Loucy (cell line): ENCODE data around the gene UTP20.

ENCODE experiments used
- H2AFZ ChIP-seq: fragments of 200-600 bp; sonication (generic); 2 replicates; pipeline ENCODE4 v1.6.0; 2016; ENCODE audit warnings: antibody characterized with exemption, mild to moderate bottlenecking, low read length, moderate library complexity
- H3F3A ChIP-seq: fragments of 200-600 bp; 2 replicates; pipeline ENCODE4 v1.6.0; 2016; ENCODE audit warnings: antibody characterized with exemption, low read depth, mild to moderate bottlenecking
- H3K27me3 ChIP-seq: fragments of 200-600 bp; sonication (generic); 2 replicates; pipeline ENCODE4 v1.6.1; 2014; ENCODE audit warnings: low read length, mild to moderate bottlenecking; ENCODE audit not compliant: insufficient read depth, poor library complexity, severe bottlenecking
- H3K36me3 ChIP-seq: fragments of 200-600 bp; sonication (generic); 2 replicates; pipeline ENCODE4 v1.6.1; 2016; ENCODE audit warnings: low read length; ENCODE audit not compliant: insufficient read depth
- H3K4me1 ChIP-seq: fragments of 200-600 bp; sonication (generic); 2 replicates; pipeline ENCODE4 v1.5.1; 2014; ENCODE audit warnings: low read length, mild to moderate bottlenecking; ENCODE audit not compliant: insufficient read depth, poor library complexity, severe bottlenecking
- H3K4me2 ChIP-seq: fragments of 200-600 bp; sonication (generic); 2 replicates; pipeline ENCODE4 v1.6.0; 2014; ENCODE audit warnings: antibody characterized with exemption, low read length, low read depth, mild to moderate bottlenecking; ENCODE audit not compliant: poor library complexity, severe bottlenecking
- H3K4me3 ChIP-seq: fragments of 200-600 bp; sonication (generic); 2 replicates; pipeline ENCODE4 v1.5.1; 2014; ENCODE audit warnings: low read length, mild to moderate bottlenecking, mixed read lengths; ENCODE audit not compliant: poor library complexity, severe bottlenecking
- H3K79me2 ChIP-seq: fragments of 200-600 bp; sonication (generic); 2 replicates; pipeline ENCODE4 v1.6.1; 2014; ENCODE audit warnings: low read length; ENCODE audit not compliant: insufficient read depth
- H3K9ac ChIP-seq: fragments of 200-600 bp; sonication (generic); 2 replicates; pipeline ENCODE4 v1.6.0; 2014; ENCODE audit warnings: mild to moderate bottlenecking, low read depth, low read length, moderate library complexity; ENCODE audit not compliant: poor library complexity, severe bottlenecking
- H3K9me2 ChIP-seq: fragments of 200-600 bp; sonication (generic); replicated peaks from 2 replicates; pipeline ENCODE4 v1.6.1; 2016; ENCODE audit warnings: low read depth, low read length, mixed read lengths
- H3K9me3 ChIP-seq: fragments of 200-600 bp; sonication (generic); 2 replicates; pipeline ENCODE4 v1.6.1; 2014; ENCODE audit warnings: mild to moderate bottlenecking, antibody characterized with exemption, low read length, low read depth; ENCODE audit not compliant: insufficient read depth
- H4K20me1 ChIP-seq: fragments of 200-600 bp; sonication (generic); 2 replicates; pipeline ENCODE4 v1.6.0; 2014; ENCODE audit warnings: antibody characterized with exemption, low read length, mild to moderate bottlenecking; ENCODE audit not compliant: insufficient read depth, poor library complexity, severe bottlenecking
- CTCF ChIP-seq: fragments of 200-600 bp; sonication (generic); conservative IDR thresholded peaks from 2 replicates; pipeline ENCODE4 v1.5.1; 2014; ENCODE audit warnings: mild to moderate bottlenecking, antibody characterized with exemption, low read length
- EZH2phosphoT487 ChIP-seq: fragments of 200-600 bp; IDR thresholded peaks from 2 replicates; pipeline ENCODE4 v1.6.1; 2018; ENCODE audit warnings: antibody characterized with exemption, mild to moderate bottlenecking, moderate library complexity, borderline replicate concordance

The UTP20 gene

GRCh38 chr12:101305226-101305779, 25.4 kb downstream of the UTP20 start:
- Histone ChIP-seq H3K9ac (no peak overlapping the region), H3K4me1 (no peaks in the 10 kb centered on the region), H3K4me3 (no peak overlapping the region), H4K20me1 (no peaks in the 10 kb centered on the region), H3F3A (no peaks in the 10 kb centered on the region), H3K4me2 (no peak overlapping the region), H3K79me2 (no peaks in the 10 kb centered on the region), H3K27me3 (no peaks in the 10 kb centered on the region), H3K9me3 (no peaks in the 10 kb centered on the region), H3K36me3 (peaks cover 44% of the 10 kb centered on the region; the same call in 1 of the 2 replicates), H2AFZ (no peak overlapping the region), H3K9me2 (no peaks in the 10 kb centered on the region)
- TF ChIP-seq EZH2phosphoT487 (no peak), CTCF (no peak)

GRCh38 chr12:101305794-101306193, 25.9 kb downstream of the UTP20 start:
- no peaks in the 10 kb centered on the region for H3F3A ChIP-seq
- H3K9me2 ChIP-seq: no peaks in the 10 kb centered on the region
- H4K20me1 ChIP-seq: no peaks in the 10 kb centered on the region
- H2AFZ ChIP-seq: no peak overlapping the region
- H3K27me3 ChIP-seq: no peaks in the 10 kb centered on the region
- TF ChIP-seq EZH2phosphoT487: no peak
- no peak for TF ChIP-seq CTCF
- no peaks in the 10 kb centered on the region for H3K9me3 ChIP-seq
- H3K4me3 ChIP-seq: no peak overlapping the region
- H3K4me1 ChIP-seq: no peaks in the 10 kb centered on the region
- peaks cover 39% of the 10 kb centered on the region; the same call in 1 of the 2 replicates for H3K36me3 ChIP-seq
- no peak overlapping the region for H3K4me2 ChIP-seq
- no peaks in the 10 kb centered on the region for H3K79me2 ChIP-seq
- no peak overlapping the region for H3K9ac ChIP-seq

GRCh38 chr12:101322480-101322879, 42.6 kb downstream of the UTP20 start:
- Histone ChIP-seq H3K79me2 (no peaks in the 10 kb centered on the region), H3K9ac (no peak overlapping the region), H3K4me3 (no peak overlapping the region), H3K4me2 (no peak overlapping the region), H3F3A (no peaks in the 10 kb centered on the region), H3K9me3 (no peaks in the 10 kb centered on the region), H3K27me3 (no peaks in the 10 kb centered on the region), H2AFZ (no peak overlapping the region), H4K20me1 (no peaks in the 10 kb centered on the region), H3K9me2 (no peaks in the 10 kb centered on the region), H3K36me3 (peaks cover 10% of the 10 kb centered on the region; the same call in 1 of the 2 replicates), H3K4me1 (no peaks in the 10 kb centered on the region)
- no peak for TF ChIP-seq EZH2phosphoT487
- TF ChIP-seq CTCF: no peak
